Myocyte (in vitro differentiated cells): ENCODE results near the gene TSEN54. TPM values are rescaled to one million over a fixed set of nuclear protein-coding genes. Genes with fewer than 3 reads are reported as not detected.
A peak's percentile ranks its signal among the peaks of the same experiment; 100 is the strongest.
"Not testable (repeated sequence)": the region's sequence is repeated elsewhere in the genome, so short reads cannot be mapped to it uniquely, and the experiment has no call there.

Source experiments
- DNase-seq: peaks from one replicate; pipeline ENCODE4 v3.0.0-alpha.2; 2012; ENCODE audit warnings: low read depth
- total RNA-seq: library from RNA; depleted of rRNA; stranded (reverse); fragments of >200 nt; gene quantifications from 2 replicates; pipeline ENCODE4 v1.2.3, GENCODE V29; 2014

The TSEN54 gene
- total RNA-seq, 1 donor from 2014 or later, result 28.2 TPM

- DNase-seq, result no peak
These were observed 1.1 kb downstream of the TSEN54 start for GRCh38 chr17:75517297-75517865.

- DNase-seq, result no peak
These were observed 1.9 kb downstream of the TSEN54 start for GRCh38 chr17:75518201-75518600.

- no peak for DNase-seq
These were observed 2.7 kb downstream of the TSEN54 start for GRCh38 chr17:75518983-75519537.

GRCh38 chr17:75520413-75520812 is 4.1 kb downstream of the TSEN54 start:
- not testable (repeated sequence) for DNase-seq

- DNase-seq, result no peak
These were observed 5.0 kb downstream of the TSEN54 start for GRCh38 chr17:75521290-75521689.

GRCh38 chr17:75521951-75522727 is 5.8 kb downstream of the TSEN54 start:
- no peak for DNase-seq

GRCh38 chr17:75523647-75524046 is 7.3 kb downstream of the TSEN54 start:
- DNase-seq, result no peak

- DNase-seq, result no peak
These were observed 8.1 kb downstream of the TSEN54 start for GRCh38 chr17:75524269-75524969.

- DNase-seq, result no peak
These were observed 8.9 kb downstream of the TSEN54 start, which contains the start of gene LLGL2 for GRCh38 chr17:75524970-75525805. Gene LLGL2, plus strand, starts transcription at chr17:75525697. Its CDS starts 17,730 bp downstream, at chr17:75543427.

- no peak for DNase-seq
These were observed 9.7 kb downstream of the TSEN54 start for GRCh38 chr17:75525806-75526554.

- DNase-seq, result no peak
These were observed 10.4 kb downstream of the TSEN54 start for GRCh38 chr17:75526555-75527270.

- no peak for DNase-seq
These were observed 14.8 kb downstream of the TSEN54 start for GRCh38 chr17:75530837-75531720.

- peak; percentile 63 for DNase-seq
These were observed 15.4 kb downstream of the TSEN54 start for GRCh38 chr17:75531721-75532072.

GRCh38 chr17:75535119-75535537 is 18.8 kb downstream of the TSEN54 start:
- DNase-seq, result peak; percentile 94

GRCh38 chr17:75535871-75536270 is 19.5 kb downstream of the TSEN54 start:
- DNase-seq, result no peak

GRCh38 chr17:75536366-75536765 is 20.0 kb downstream of the TSEN54 start:
- no peak for DNase-seq

- DNase-seq, result no peak
These were observed 23.8 kb downstream of the TSEN54 start for GRCh38 chr17:75539967-75540729.
